Sciatic nerve (tissue), 2 donors: Measurements from ENCODE around the gene TBX15. TPM values are rescaled to one million over a fixed set of nuclear protein-coding genes. Genes with fewer than 3 reads are reported as not detected.
"Not testable (repeated sequence)": the region's sequence is repeated elsewhere in the genome, so short reads cannot be mapped to it uniquely, and the experiment has no call there.

Experiments used
- ATAC-seq: fragments of 200-7000 bp; cut with Tn5 transposase; one replicate; pipeline ENCODE4 v1.9.1; 2020; ENCODE audit warnings: mild to moderate bottlenecking, moderate library complexity
- DNase-seq: peaks from one replicate; pipeline ENCODE4 v3.0.0-alpha.2; 2020; ENCODE audit warnings: low spot score
- intact Hi-C: fragments of 100-400 bp; cut with DNase I; formaldehyde crosslinking; loops from one replicate; pipeline ENCODE4 v1.14.2; 2022
- total RNA-seq: library from RNA; stranded (reverse); fragmentation: NEBNext Ultra II Directional; extraction: Animal tissue kit (Norgen Biotek cat#: 25700); gene quantifications from one replicate; pipeline ENCODE4 v1.2.1, GENCODE V29; 2021
- donor health status: DM: no; HTN: no; CAD: no.
- donor health status: DM: no; HTN: no; CAD: no.

TBX15 gene
- total RNA-seq, 1 donor from 2014 or later, result 12.5 TPM

GRCh38 chr1:118944546-118944945 is 43.6 kb downstream of the TBX15 start:
- intact Hi-C loops, result no loop called here
- DNase-seq (no peak), ATAC-seq (no peak)

- no peak for DNase-seq
- no peak for ATAC-seq
- intact Hi-C loops, result no loop called here
These were observed 44.0 kb downstream of the TBX15 start for GRCh38 chr1:118944133-118944532.

GRCh38 chr1:118940957-118941356 is 47.2 kb downstream of the TBX15 start:
- no peak for DNase-seq
- ATAC-seq, result no peak
- intact Hi-C loops, result no loop called here

GRCh38 chr1:118937413-118938072 is 50.6 kb downstream of the TBX15 start:
- intact Hi-C loops, result no loop called here
- ATAC-seq (no peak), DNase-seq (no peak)

GRCh38 chr1:118934706-118935105 is 53.4 kb downstream of the TBX15 start:
- intact Hi-C loops, result no loop called here
- DNase-seq (no peak), ATAC-seq (no peak)

GRCh38 chr1:118933051-118933781 is 54.9 kb downstream of the TBX15 start:
- DNase-seq (no peak), ATAC-seq (no peak)
- intact Hi-C loops, result no loop called here

GRCh38 chr1:118931876-118932275 is 56.3 kb downstream of the TBX15 start:
- no peak for DNase-seq

GRCh38 chr1:118928739-118929554 is 59.2 kb downstream of the TBX15 start:
- ATAC-seq (no peak), DNase-seq (no peak)

More at GRCh38 chr1:118931876-118932275, 56.3 kb downstream of the TBX15 start:
- intact Hi-C loops, result no loop called here
- ATAC-seq, result no peak

GRCh38 chr1:118927427-118928187 is 60.5 kb downstream of the TBX15 start:
- intact Hi-C loops, result no loop called here
- DNase-seq (no peak), ATAC-seq (no peak)

More at GRCh38 chr1:118928739-118929554, 59.2 kb downstream of the TBX15 start:
- intact Hi-C loops, result no loop called here

- ATAC-seq, result no peak
- intact Hi-C loops, result no loop called here
- no peak for DNase-seq
These were observed 61.9 kb downstream of the TBX15 start for GRCh38 chr1:118926261-118926660.

- ATAC-seq, result peak; percentile 56
- intact Hi-C loops, result no loop called here
- no peak for DNase-seq
These were observed 62.5 kb downstream of the TBX15 start for GRCh38 chr1:118925651-118926050.

GRCh38 chr1:118923319-118923718 is 64.8 kb downstream of the TBX15 start:
- intact Hi-C loops, result no loop called here
- DNase-seq (no peak), ATAC-seq (no peak)

GRCh38 chr1:118921994-118922393 is 66.1 kb downstream of the TBX15 start:
- DNase-seq (no peak), ATAC-seq (no peak)
- intact Hi-C loops, result no loop called here

GRCh38 chr1:118920124-118920717 is 67.9 kb downstream of the TBX15 start:
- intact Hi-C loops, result no loop called here
- ATAC-seq (peak; percentile 67), DNase-seq (no peak)

GRCh38 chr1:118918940-118919259 is 69.2 kb downstream of the TBX15 start:
- no peak for DNase-seq
- intact Hi-C loops, result no loop called here
- ATAC-seq, result no peak

- intact Hi-C loops, result no loop called here
- DNase-seq, result no peak
- no peak for ATAC-seq
These were observed 69.8 kb downstream of the TBX15 start for GRCh38 chr1:118918230-118918939.

GRCh38 chr1:118916346-118916745 is 71.8 kb downstream of the TBX15 start:
- intact Hi-C loops, DNase-seq, ATAC-seq: not testable (repeated sequence)
